ENCODE measurements around the gene RAB40C.
"Not testable (repeated sequence)": the region's sequence is repeated elsewhere in the genome, so short reads cannot be mapped to it uniquely, and the experiment has no call there.

RAB40C gene

GRCh38 chr16:590815-591200, 942 bp downstream of the RAB40C start:
- no peak for DNase-seq (ENCODE audit: low spot score)

GRCh38 chr16:591231-591630, 1.4 kb downstream of the RAB40C start:
- DNase-seq (ENCODE audit: low spot score): no peak

- DNase-seq (ENCODE audit: low spot score): no peak
These were observed 2.1 kb downstream of the RAB40C start for GRCh38 chr16:591892-592517.

- peak; percentile 75 for DNase-seq (ENCODE audit: low spot score)
These were observed 2.8 kb downstream of the RAB40C start for GRCh38 chr16:592518-593306.

- no peak for DNase-seq (ENCODE audit: low spot score)
These were observed 3.5 kb downstream of the RAB40C start for GRCh38 chr16:593406-593805.

GRCh38 chr16:593807-594206, 3.9 kb downstream of the RAB40C start:
- no peak for DNase-seq (ENCODE audit: low spot score)

GRCh38 chr16:595094-595528, 5.2 kb downstream of the RAB40C start:
- peak; percentile 61 for DNase-seq (ENCODE audit: low spot score)

- DNase-seq (ENCODE audit: low spot score): no peak
These were observed 6.3 kb downstream of the RAB40C start for GRCh38 chr16:595942-596735.

GRCh38 chr16:596736-597060, 6.8 kb downstream of the RAB40C start:
- no peak for DNase-seq (ENCODE audit: low spot score)

GRCh38 chr16:597655-598054, 7.8 kb downstream of the RAB40C start:
- not testable (repeated sequence) for DNase-seq (ENCODE audit: low spot score)

GRCh38 chr16:598823-599739, 9.2 kb downstream of the RAB40C start:
- DNase-seq (ENCODE audit: low spot score): no peak

- no peak for DNase-seq (ENCODE audit: low spot score)
These were observed 10.9 kb downstream of the RAB40C start for GRCh38 chr16:600781-601180.

GRCh38 chr16:603933-604332, 14.1 kb downstream of the RAB40C start:
- no peak for DNase-seq (ENCODE audit: low spot score)

- no peak for DNase-seq (ENCODE audit: low spot score)
These were observed 16.9 kb downstream of the RAB40C start for GRCh38 chr16:606656-607307.

- no peak for DNase-seq (ENCODE audit: low spot score)
These were observed 18.2 kb downstream of the RAB40C start for GRCh38 chr16:608019-608418.

GRCh38 chr16:609316-609715, 19.4 kb downstream of the RAB40C start:
- no peak for DNase-seq (ENCODE audit: low spot score)

- DNase-seq (ENCODE audit: low spot score): no peak
These were observed 20.1 kb downstream of the RAB40C start for GRCh38 chr16:609984-610383.

GRCh38 chr16:610513-611381, 20.9 kb downstream of the RAB40C start:
- DNase-seq (ENCODE audit: low spot score): peak; percentile 60

- DNase-seq (ENCODE audit: low spot score): no peak
These were observed 25.3 kb downstream of the RAB40C start for GRCh38 chr16:615122-615521.
